Muscle layer of colon (tissue), 2 donors: ENCODE data around the gene CDIPT.

Experiments used
- H3K27ac ChIP-seq: one replicate; pipeline ENCODE4 v1.7.0; 2013; ENCODE audit warnings: low read depth, mild to moderate bottlenecking, low read length, moderate library complexity
- H3K27me3 ChIP-seq, 2 donors: one replicate each; pipeline ENCODE4 v1.7.0; 2013; ENCODE audit warnings: low read length in 2 of 2, mild to moderate bottlenecking in 2 of 2; ENCODE audit not compliant: insufficient read depth in 2 of 2, control insufficient read depth in 1 of 2
- H3K36me3 ChIP-seq: one replicate; pipeline ENCODE4 v1.7.0; 2013; ENCODE audit warnings: mild to moderate bottlenecking, low read length; ENCODE audit not compliant: insufficient read depth
- H3K4me1 ChIP-seq: one replicate; pipeline ENCODE4 v1.7.0; 2013; ENCODE audit warnings: mild to moderate bottlenecking, low read length; ENCODE audit not compliant: insufficient read depth
- H3K4me3 ChIP-seq, 2 donors: one replicate each; pipeline ENCODE4 v1.7.0; 2013; ENCODE audit warnings: low read length in 2 of 2, low read depth in 1 of 2, mild to moderate bottlenecking in 1 of 2, moderate library complexity in 1 of 2
- H3K9ac ChIP-seq: one replicate; pipeline ENCODE4 v1.7.0; 2013; ENCODE audit warnings: low read length
- H3K9me3 ChIP-seq: one replicate; pipeline ENCODE4 v1.7.0; 2013; ENCODE audit warnings: mild to moderate bottlenecking, low read length
- donor health status: abdominal sarcoma.
- donor health status: Adenocarcinoma of cecum.

Gene CDIPT

DNA sequence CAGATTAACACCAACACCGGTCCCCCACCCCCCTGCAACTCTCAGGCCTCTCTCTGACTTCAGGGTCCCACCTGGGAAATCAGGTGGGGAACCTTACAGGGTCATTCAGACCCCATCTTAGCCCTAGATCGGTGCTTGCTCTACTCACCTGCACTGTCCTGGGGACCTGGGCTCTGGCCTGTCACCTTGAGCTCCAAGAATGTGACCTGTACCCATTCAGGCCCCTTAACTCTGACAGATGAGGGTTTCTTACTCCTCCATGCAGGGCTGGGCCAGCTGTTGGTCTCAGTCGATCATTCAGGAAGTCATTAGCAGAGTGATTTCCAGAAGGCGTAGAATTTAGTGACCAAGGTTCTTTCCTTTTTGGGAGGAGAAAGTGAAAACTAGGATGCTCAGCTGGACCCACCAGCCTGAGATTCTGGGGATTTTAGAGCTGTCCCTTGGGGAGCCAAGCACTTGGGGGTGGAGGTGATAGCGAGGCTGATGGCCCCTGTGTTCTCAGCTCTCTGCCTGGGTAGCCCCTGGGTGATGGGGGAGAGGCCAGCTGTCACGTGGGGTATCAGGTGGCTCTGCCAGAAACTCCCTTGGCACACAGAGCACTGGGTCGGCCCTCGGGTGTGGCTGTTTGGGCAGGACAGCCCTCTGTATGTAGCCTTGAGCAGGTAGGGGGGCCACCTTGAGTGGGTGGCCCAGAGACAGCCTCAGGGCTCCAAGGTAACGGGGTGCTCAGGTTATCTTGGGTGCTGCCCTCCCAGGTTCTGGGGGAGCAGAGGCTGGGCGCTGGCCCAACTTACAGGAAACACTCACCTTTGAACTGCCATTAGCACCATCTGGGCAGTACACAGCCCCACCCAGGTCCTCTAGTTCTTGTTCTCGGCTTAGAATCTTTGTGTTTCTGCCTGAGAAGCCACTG is 42.0 kb downstream of the CDIPT start:
- Histone ChIP-seq H3K4me3 (peak overlapping the region; percentile 92 to 96), H3K4me1 (peaks cover 66% of the 10 kb centered on the region), H3K27ac (peak overlapping the region; percentile 99), H3K27me3 (no peaks in the 10 kb centered on the region), H3K36me3 (peaks cover 19% of the 10 kb centered on the region), H3K9ac (peak overlapping the region; percentile 94), H3K9me3 (no peaks in the 10 kb centered on the region)

- no peaks in the 10 kb centered on the region for H3K27me3 ChIP-seq
- no peaks in the 10 kb centered on the region for H3K9me3 ChIP-seq
- H3K4me3 ChIP-seq: peak within 1 kb of the TSS; percentile 92 to 96
- peak within 1 kb of the TSS; percentile 94 for H3K9ac ChIP-seq
- H3K36me3 ChIP-seq: peaks cover 19% of the 10 kb centered on the region
- H3K4me1 ChIP-seq: peaks cover 60% of the 10 kb centered on the region
- H3K27ac ChIP-seq: peak within 1 kb of the TSS; percentile 99
Observed at GRCh38 chr16:29820271-29820701, 42.7 kb downstream of the CDIPT start, which contains the start of gene MVP. Gene MVP (plus strand): TSS chr16:29820462. CDS start chr16:29830550, 10,088 bp downstream.

- no peak overlapping the region for H3K4me3 ChIP-seq
- peaks cover 60% of the 10 kb centered on the region for H3K4me1 ChIP-seq
- no peak overlapping the region for H3K27ac ChIP-seq
- no peaks in the 10 kb centered on the region for H3K27me3 ChIP-seq
- no peak overlapping the region for H3K9ac ChIP-seq
- H3K36me3 ChIP-seq: peaks cover 19% of the 10 kb centered on the region
- no peaks in the 10 kb centered on the region for H3K9me3 ChIP-seq
Observed at GRCh38 chr16:29819506-29819905, 43.5 kb downstream of the CDIPT start.

GRCh38 chr16:29818082-29818481 is 44.9 kb downstream of the CDIPT start:
- Histone ChIP-seq H3K9ac (no peak overlapping the region), H3K4me1 (peaks cover 66% of the 10 kb centered on the region), H3K27ac (no peak overlapping the region)

DNA sequence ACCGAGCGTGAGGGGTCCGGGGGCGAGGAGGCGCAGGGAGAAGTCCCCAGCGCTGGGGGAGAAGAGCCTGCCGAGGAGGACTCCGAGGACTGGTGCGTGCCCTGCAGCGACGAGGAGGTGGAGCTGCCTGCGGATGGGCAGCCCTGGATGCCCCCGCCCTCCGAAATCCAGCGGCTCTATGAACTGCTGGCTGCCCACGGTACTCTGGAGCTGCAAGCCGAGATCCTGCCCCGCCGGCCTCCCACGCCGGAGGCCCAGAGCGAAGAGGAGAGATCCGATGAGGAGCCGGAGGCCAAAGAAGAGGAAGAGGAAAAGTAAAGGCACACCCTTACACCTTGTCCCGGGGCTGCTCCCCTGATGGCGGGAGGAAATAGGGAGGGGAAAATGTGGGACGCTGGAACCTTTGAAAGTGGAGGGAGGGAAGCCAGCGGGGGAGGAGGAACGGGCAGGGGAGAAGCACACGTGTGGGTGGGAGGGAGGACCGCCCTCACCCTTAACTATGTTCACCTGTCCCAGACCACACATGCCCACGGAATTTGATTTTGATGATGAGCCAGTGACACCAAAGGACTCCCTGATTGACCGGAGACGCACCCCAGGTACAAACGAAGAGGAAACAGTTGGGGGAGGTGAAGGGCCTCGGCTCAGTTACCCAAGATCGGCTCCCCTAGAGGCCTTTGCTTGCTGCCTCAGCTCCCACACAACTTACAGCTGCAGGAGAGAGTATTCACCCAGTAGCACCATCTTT is 46.2 kb downstream of the CDIPT start:
- no peaks in the 10 kb centered on the region for H3K27me3 ChIP-seq
- H3K4me1 ChIP-seq: peaks cover 60% of the 10 kb centered on the region
- peaks cover 19% of the 10 kb centered on the region for H3K36me3 ChIP-seq
- peak overlapping the region; percentile 97 for H3K27ac ChIP-seq
- H3K9me3 ChIP-seq: no peaks in the 10 kb centered on the region
- peak overlapping the region; percentile 74 for H3K9ac ChIP-seq
- H3K4me3 ChIP-seq: peak overlapping the region; percentile 73 to 77

More at GRCh38 chr16:29818082-29818481, 44.9 kb downstream of the CDIPT start:
- no peaks in the 10 kb centered on the region for H3K9me3 ChIP-seq
- no peaks in the 10 kb centered on the region for H3K27me3 ChIP-seq
- H3K36me3 ChIP-seq: peaks cover 19% of the 10 kb centered on the region
- H3K4me3 ChIP-seq: no peak overlapping the region

DNA sequence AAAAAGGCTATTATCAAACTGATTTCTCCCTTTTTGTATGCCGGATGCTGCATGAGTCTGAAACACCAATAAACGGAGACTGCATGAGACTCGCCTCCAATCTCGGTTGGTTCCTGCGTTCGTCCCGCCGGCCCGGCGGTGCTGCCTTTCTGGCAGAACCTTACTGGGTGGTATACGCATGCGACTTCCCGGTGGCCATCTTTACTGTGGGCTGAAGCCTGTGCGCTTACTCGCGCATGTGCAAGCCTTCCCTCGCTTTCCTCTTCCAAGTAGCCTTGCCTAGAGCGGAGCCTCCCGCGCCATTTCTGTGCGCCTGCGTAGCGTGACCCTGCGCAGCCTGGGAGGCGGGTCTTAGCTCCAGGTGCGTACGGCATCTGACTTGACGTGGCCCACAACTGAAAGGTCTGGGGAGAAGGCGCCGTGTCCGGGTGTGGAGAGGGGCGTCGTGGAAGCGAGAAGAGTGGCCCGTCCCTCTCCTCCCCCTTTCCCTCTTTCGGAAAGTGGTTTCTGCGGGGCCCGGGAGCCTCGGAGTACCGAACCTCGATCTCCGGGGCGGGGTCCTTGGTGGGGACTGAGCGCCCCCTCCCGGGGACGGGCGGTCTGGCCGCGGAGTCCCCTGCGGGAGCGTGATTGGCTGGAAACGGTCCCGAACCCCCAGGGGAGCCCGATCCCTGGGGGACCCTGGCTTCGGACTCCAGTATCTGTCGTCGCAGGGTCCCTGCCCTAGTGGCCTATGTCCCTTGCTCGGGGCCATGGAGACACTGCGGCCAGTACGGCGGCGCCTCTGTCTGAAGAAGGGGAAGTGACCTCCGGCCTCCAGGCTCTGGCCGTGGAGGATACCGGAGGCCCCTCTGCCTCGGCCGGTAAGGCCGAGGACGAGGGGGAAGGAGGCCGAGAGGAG is 47.0 kb downstream of the CDIPT start, which contains the start of gene PAGR1:
Gene PAGR1, plus strand, starts transcription at position 360 of the 901 bp plus-strand sequence. Its CDS starts 374 bp downstream, at position 734.
- Histone ChIP-seq H3K9ac (peak within 1 kb of the TSS; percentile 74), H3K9me3 (no peaks in the 10 kb centered on the region), H3K27ac (peak within 1 kb of the TSS; percentile 97), H3K4me3 (peak within 1 kb of the TSS; percentile 73 to 77), H3K27me3 (no peaks in the 10 kb centered on the region), H3K36me3 (peaks cover 19% of the 10 kb centered on the region), H3K4me1 (peaks cover 53% of the 10 kb centered on the region)

DNA sequence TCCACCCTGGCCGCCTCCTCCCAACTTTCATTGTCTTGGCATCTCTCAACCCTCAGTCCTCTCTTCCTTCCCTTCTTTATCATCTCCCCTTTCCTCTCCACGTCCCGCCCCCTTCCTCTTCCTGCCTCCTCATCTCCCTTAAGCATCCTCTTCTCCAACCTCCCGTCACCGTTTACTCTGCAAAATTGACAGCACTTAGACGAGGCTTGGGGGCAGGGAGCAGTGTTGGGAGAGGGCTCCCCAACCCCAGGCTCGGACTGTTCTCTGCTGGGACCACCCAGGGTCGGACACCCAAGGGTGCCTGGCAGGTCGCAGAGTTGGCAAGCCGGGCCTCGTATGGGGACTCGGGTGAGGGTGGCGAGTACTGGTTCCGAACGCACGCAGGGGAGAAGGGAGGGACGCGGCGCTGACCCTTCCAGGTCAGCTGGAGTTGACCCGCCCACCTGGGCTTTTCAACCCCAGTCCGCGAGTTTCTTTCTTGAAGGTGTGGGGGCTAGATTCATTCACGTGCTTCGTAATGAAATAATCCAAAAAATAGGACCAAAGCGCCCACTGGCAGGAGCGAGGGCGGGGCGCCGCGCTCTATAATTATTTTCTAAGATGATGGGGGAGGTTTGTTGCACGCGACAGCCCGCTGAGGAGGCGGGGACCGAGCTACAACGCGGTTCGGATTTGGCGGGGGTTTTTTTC is 47.8 kb downstream of the CDIPT start:
- Histone ChIP-seq H3K36me3 (peaks cover 21% of the 10 kb centered on the region), H3K27ac (peak overlapping the region; percentile 81), H3K27me3 (no peaks in the 10 kb centered on the region), H3K4me3 (peak overlapping the region; percentile 29 to 53), H3K9ac (no peak overlapping the region), H3K9me3 (no peaks in the 10 kb centered on the region), H3K4me1 (peaks cover 60% of the 10 kb centered on the region)

DNA sequence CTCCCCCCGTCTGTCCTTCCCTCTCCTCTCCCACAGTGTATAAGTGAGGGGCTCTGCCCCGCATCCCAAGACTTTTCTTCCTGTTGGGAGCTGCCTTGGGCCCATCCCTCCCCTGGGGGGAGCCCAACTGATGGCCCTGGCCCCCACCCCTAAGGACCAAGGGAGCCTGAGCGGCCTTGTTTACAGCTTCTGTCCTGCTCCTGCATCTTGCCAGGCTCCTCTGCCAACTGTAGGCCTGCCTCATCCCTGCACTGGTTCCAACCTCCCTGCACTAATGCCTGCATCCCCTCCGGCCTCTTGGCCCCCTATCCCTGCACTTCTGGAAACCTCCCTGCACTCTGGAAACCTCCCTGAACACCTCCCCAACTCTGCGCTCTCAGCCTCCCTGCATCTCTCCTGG is 48.4 kb downstream of the CDIPT start:
- Histone ChIP-seq H3K36me3 (peaks cover 22% of the 10 kb centered on the region), H3K4me1 (peaks cover 60% of the 10 kb centered on the region), H3K27ac (peak overlapping the region; percentile 81), H3K9ac (no peak overlapping the region), H3K4me3 (peak overlapping the region; percentile 29 to 53), H3K27me3 (no peaks in the 10 kb centered on the region), H3K9me3 (no peaks in the 10 kb centered on the region)

DNA sequence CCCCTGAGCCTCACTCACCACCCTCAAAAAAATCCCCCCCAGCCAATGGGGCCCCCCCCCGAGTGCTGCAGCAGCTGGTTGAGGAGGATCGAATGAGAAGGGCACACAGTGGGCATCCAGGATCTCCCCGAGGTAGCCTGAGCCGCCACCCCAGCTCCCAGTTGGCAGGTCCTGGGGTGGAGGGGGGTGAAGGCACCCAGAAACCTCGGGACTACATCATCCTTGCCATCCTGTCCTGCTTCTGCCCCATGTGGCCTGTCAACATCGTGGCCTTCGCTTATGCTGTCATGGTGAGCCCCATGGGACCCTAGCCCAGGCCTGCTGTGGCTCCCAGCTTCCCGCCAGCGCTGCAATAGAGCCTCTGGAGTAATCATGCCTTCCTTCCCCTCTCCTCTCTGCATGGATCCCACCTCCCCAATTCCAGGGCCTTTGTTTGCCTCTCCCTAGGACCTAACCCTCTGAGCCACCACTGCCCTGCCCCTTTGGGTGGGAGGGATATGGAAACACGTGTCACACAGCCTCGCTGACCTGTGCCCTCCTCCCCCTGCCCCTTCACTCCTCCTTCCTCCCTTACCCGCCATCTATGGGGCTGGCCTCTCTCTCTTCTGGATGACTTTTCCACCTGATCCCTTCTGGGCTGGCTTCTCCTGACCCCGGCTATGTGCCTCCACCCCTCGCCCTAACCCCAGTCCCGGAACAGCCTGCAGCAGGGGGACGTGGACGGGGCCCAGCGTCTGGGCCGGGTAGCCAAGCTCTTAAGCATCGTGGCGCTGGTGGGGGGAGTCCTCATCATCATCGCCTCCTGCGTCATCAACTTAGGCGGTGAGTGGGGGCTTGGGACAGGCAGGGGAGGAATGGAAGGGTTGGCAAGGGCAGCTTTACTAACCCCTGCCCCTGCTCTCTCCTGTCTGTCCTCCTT is 49.1 kb downstream of the CDIPT start:
- H3K36me3 ChIP-seq: peaks cover 21% of the 10 kb centered on the region
- H3K4me1 ChIP-seq: peaks cover 61% of the 10 kb centered on the region
- no peaks in the 10 kb centered on the region for H3K9me3 ChIP-seq
- peak overlapping the region in 1 of 2 donors; percentile 78 for H3K4me3 ChIP-seq
- no peaks in the 10 kb centered on the region for H3K27me3 ChIP-seq
- no peak overlapping the region for H3K9ac ChIP-seq
- peak overlapping the region; percentile 98 for H3K27ac ChIP-seq
